ENCODE data around the gene PARD3. TPM values are rescaled to one million over a fixed set of nuclear protein-coding genes. Genes with fewer than 3 reads are reported as not detected.

Gene PARD3
- total RNA-seq, 1 donor from 2014 or later = 0.11 TPM

GRCh38 chr10:34213805-34214197, 601.3 kb downstream of the PARD3 start:
- no peak overlapping the region for H3K27ac Mint-ChIP-seq

GRCh38 chr10:34213193-34213804, 601.8 kb downstream of the PARD3 start:
- DNase-seq (no peak), ATAC-seq (ENCODE audit: low read depth) (no peak)
- Mint-ChIP-seq H3K36me3 (ENCODE audit: low read depth) (no peaks in the 10 kb centered on the region), H3K4me3 (no peak overlapping the region), H3K27me3 (no peaks in the 10 kb centered on the region), H3K4me1 (no peaks in the 10 kb centered on the region), H3K27ac (no peak overlapping the region), H3K9me3 (no peaks in the 10 kb centered on the region)
- no peak for TF ChIP-seq CTCF (IDR thresholded peaks at IDR 0.05)
- intact Hi-C loops (cut with micrococcal nuclease) = no loop called here
- CTCF ChIA-PET = no interaction called here
- POLR2A ChIA-PET = no interaction called here

More at GRCh38 chr10:34213805-34214197, 601.3 kb downstream of the PARD3 start:
- DNase-seq (no peak), ATAC-seq (ENCODE audit: low read depth) (no peak)
- TF ChIP-seq CTCF (IDR thresholded peaks at IDR 0.05) = no peak
- ChIA-PET POLR2A (no interaction called here), CTCF (no interaction called here)
- H3K4me3 Mint-ChIP-seq = no peak overlapping the region
- H3K36me3 Mint-ChIP-seq (ENCODE audit: low read depth) = no peaks in the 10 kb centered on the region
- H3K4me1 Mint-ChIP-seq = no peaks in the 10 kb centered on the region
- H3K9me3 Mint-ChIP-seq = no peaks in the 10 kb centered on the region
- intact Hi-C loops (cut with micrococcal nuclease) = no loop called here
- H3K27me3 Mint-ChIP-seq = no peaks in the 10 kb centered on the region

GRCh38 chr10:34207343-34207742, 607.8 kb downstream of the PARD3 start:
- CTCF ChIA-PET = no interaction called here
- ATAC-seq (ENCODE audit: low read depth) (no peak), DNase-seq (no peak)
- no peak for TF ChIP-seq CTCF (IDR thresholded peaks at IDR 0.05)
- Mint-ChIP-seq H3K27ac (no peak overlapping the region), H3K27me3 (no peaks in the 10 kb centered on the region), H3K36me3 (ENCODE audit: low read depth) (no peaks in the 10 kb centered on the region), H3K9me3 (no peaks in the 10 kb centered on the region), H3K4me3 (no peak overlapping the region), H3K4me1 (no peaks in the 10 kb centered on the region)
- intact Hi-C loops (cut with micrococcal nuclease) = no loop called here
- POLR2A ChIA-PET = no interaction called here

GRCh38 chr10:34206935-34207268, 608.2 kb downstream of the PARD3 start:
- no peaks in the 10 kb centered on the region for H3K9me3 Mint-ChIP-seq
- no peak for ATAC-seq (ENCODE audit: low read depth)
- ChIA-PET CTCF (no interaction called here), POLR2A (no interaction called here)
- H3K4me3 Mint-ChIP-seq = no peak overlapping the region
- no peak for DNase-seq
- H3K27me3 Mint-ChIP-seq = no peaks in the 10 kb centered on the region
- intact Hi-C loops (cut with micrococcal nuclease) = no loop called here
- no peaks in the 10 kb centered on the region for H3K36me3 Mint-ChIP-seq (ENCODE audit: low read depth)
- no peak for TF ChIP-seq CTCF (IDR thresholded peaks at IDR 0.05)
- H3K4me1 Mint-ChIP-seq = no peaks in the 10 kb centered on the region
- H3K27ac Mint-ChIP-seq = no peak overlapping the region

GRCh38 chr10:34206078-34206934, 608.8 kb downstream of the PARD3 start:
- ChIA-PET POLR2A (no interaction called here), CTCF (no interaction called here)
- Mint-ChIP-seq H3K4me3 (no peak overlapping the region), H3K4me1 (no peaks in the 10 kb centered on the region), H3K27me3 (no peaks in the 10 kb centered on the region), H3K9me3 (no peaks in the 10 kb centered on the region), H3K36me3 (ENCODE audit: low read depth) (no peaks in the 10 kb centered on the region), H3K27ac (no peak overlapping the region)
- ATAC-seq (ENCODE audit: low read depth) (no peak), DNase-seq (no peak)
- no peak for TF ChIP-seq CTCF (IDR thresholded peaks at IDR 0.05)
- intact Hi-C loops (cut with micrococcal nuclease) = no loop called here

Data from activated B cell treated with CpG ODN at 0.5 μM for 24 hours (primary cell).